Mesothelial cell of epicardium (in vitro differentiated cells): ENCODE data around the gene TRMT112. TPM values are rescaled to one million over a fixed set of nuclear protein-coding genes. Genes with fewer than 3 reads are reported as not detected.

Experiments used
- DNase-seq, 2 experiments: peaks; one replicate each; pipeline ENCODE4 v3.0.0; 2021; ENCODE audit warnings: low spot score in 2 of 2; ENCODE audit not compliant: unreplicated experiment in 2 of 2
- H3K27ac Mint-ChIP-seq: 2 replicates; pipeline ENCODE4 v1.8.0; 2021; ENCODE audit warnings: mixed read lengths
- H3K27me3 Mint-ChIP-seq: 2 replicates; pipeline ENCODE4 v1.8.0; 2021; ENCODE audit warnings: low read depth, mixed read lengths
- H3K36me3 Mint-ChIP-seq: 2 replicates; pipeline ENCODE4 v1.8.0; 2021; ENCODE audit warnings: mixed read lengths
- H3K4me1 Mint-ChIP-seq: 2 replicates; pipeline ENCODE4 v1.8.0; 2021; ENCODE audit warnings: mixed read lengths
- H3K4me3 Mint-ChIP-seq: 2 replicates; pipeline ENCODE4 v1.8.0; 2021; ENCODE audit warnings: mild to moderate bottlenecking, moderate library complexity, mixed read lengths
- H3K9me3 Mint-ChIP-seq: 2 replicates; pipeline ENCODE4 v1.8.0; 2021; ENCODE audit warnings: mixed read lengths
- CTCF ChIP-seq: fragments of 200-600 bp; sonication (generic); IDR thresholded peaks from one replicate; pipeline ENCODE4 v1.5.0; 2021; ENCODE audit warnings: antibody characterized with exemption; ENCODE audit not compliant: unreplicated experiment
- total RNA-seq: library from RNA; stranded (reverse); gene quantifications from 3 replicates; pipeline ENCODE4 v1.2.1, GENCODE V29; 2021

TRMT112 gene
- total RNA-seq, 1 donor from 2014 or later: 184 TPM

- H3K36me3 Mint-ChIP-seq: peaks cover 5% of the 10 kb centered on the region
- no peak for DNase-seq
- H3K4me3 Mint-ChIP-seq: peak overlapping the region; percentile 86
- TF ChIP-seq CTCF: no peak
- H3K27me3 Mint-ChIP-seq: peaks cover 12% of the 10 kb centered on the region
- H3K4me1 Mint-ChIP-seq: peaks cover 15% of the 10 kb centered on the region
- H3K9me3 Mint-ChIP-seq: no peaks in the 10 kb centered on the region
- peak overlapping the region; percentile 89 for H3K27ac Mint-ChIP-seq
Measured at GRCh38 chr11:64306563-64306875, 10.8 kb downstream of the TRMT112 start.

- no peaks in the 10 kb centered on the region for H3K9me3 Mint-ChIP-seq
- H3K36me3 Mint-ChIP-seq: peaks cover 4% of the 10 kb centered on the region
- peak in 1 of 2 experiments; percentile 56 for DNase-seq
- H3K27me3 Mint-ChIP-seq: peaks cover 15% of the 10 kb centered on the region
- peaks cover 14% of the 10 kb centered on the region for H3K4me1 Mint-ChIP-seq
- peak overlapping the region; percentile 86 for H3K4me3 Mint-ChIP-seq
- no peak for TF ChIP-seq CTCF
- peak overlapping the region; percentile 89 for H3K27ac Mint-ChIP-seq
Measured at GRCh38 chr11:64305691-64306562, 11.4 kb downstream of the TRMT112 start.

- peaks cover 19% of the 10 kb centered on the region for H3K4me1 Mint-ChIP-seq
- TF ChIP-seq CTCF: no peak
- H3K36me3 Mint-ChIP-seq: peaks cover 2% of the 10 kb centered on the region
- peaks cover 22% of the 10 kb centered on the region for H3K27me3 Mint-ChIP-seq
- H3K27ac Mint-ChIP-seq: peak within 1 kb of the TSS; percentile 89
- H3K9me3 Mint-ChIP-seq: no peaks in the 10 kb centered on the region
- peak; percentile 99 to 100 for DNase-seq
- H3K4me3 Mint-ChIP-seq: peak within 1 kb of the TSS; percentile 86
Measured at GRCh38 chr11:64305075-64305690, 12.2 kb downstream of the TRMT112 start, which contains the start of gene ESRRA. Gene ESRRA, plus strand, starts transcription at chr11:64305524. Its CDS starts 1,656 bp downstream, at chr11:64307180.

- Mint-ChIP-seq H3K4me1 (peaks cover 22% of the 10 kb centered on the region), H3K36me3 (peaks cover 2% of the 10 kb centered on the region), H3K9me3 (no peaks in the 10 kb centered on the region), H3K4me3 (peak overlapping the region; percentile 84), H3K27me3 (peaks cover 29% of the 10 kb centered on the region), H3K27ac (peak overlapping the region; percentile 88)
- peak; percentile 85 to 96 for DNase-seq
- TF ChIP-seq CTCF: peak; percentile 90
Measured at GRCh38 chr11:64304316-64305072, 12.9 kb downstream of the TRMT112 start.

- H3K9me3 Mint-ChIP-seq: no peaks in the 10 kb centered on the region
- H3K4me1 Mint-ChIP-seq: peaks cover 22% of the 10 kb centered on the region
- DNase-seq: no peak
- H3K27me3 Mint-ChIP-seq: peaks cover 34% of the 10 kb centered on the region
- H3K4me3 Mint-ChIP-seq: peak overlapping the region; percentile 84
- peaks cover 2% of the 10 kb centered on the region for H3K36me3 Mint-ChIP-seq
- H3K27ac Mint-ChIP-seq: no peak overlapping the region
- TF ChIP-seq CTCF: no peak
Measured at GRCh38 chr11:64304032-64304315, 13.4 kb downstream of the TRMT112 start.
